Endothelial cell of umbilical vein (primary cell): ENCODE measurements around the gene JADE1.

ENCODE experiments used
- CTCF ChIP-seq, 2 donors: IDR thresholded peaks; 1 replicate in 1 of 2; 2 replicates in 1 of 2; pipeline ENCODE4 v1.5.1; 2011; ENCODE audit warnings: low read length in 2 of 2, mild to moderate bottlenecking in 2 of 2, moderate library complexity in 2 of 2, control low read depth in 1 of 2, inconsistent platforms in 1 of 2, low read depth in 1 of 2; ENCODE audit not compliant: insufficient read depth in 1 of 2; ENCODE audit errors: extremely low read depth in 1 of 2
- EZH2 ChIP-seq: IDR thresholded peaks from 2 replicates; pipeline ENCODE4 v1.6.1; 2012; ENCODE audit warnings: borderline replicate concordance, low read depth, mild to moderate bottlenecking, moderate library complexity, low read length, inconsistent platforms; ENCODE audit not compliant: severe bottlenecking
- FOS ChIP-seq: IDR thresholded peaks from 2 replicates; pipeline ENCODE4 v1.6.1; 2011; ENCODE audit warnings: mild to moderate bottlenecking, low read length, moderate library complexity, borderline replicate concordance; ENCODE audit not compliant: insufficient read depth
- JUN ChIP-seq: IDR thresholded peaks from 2 replicates; pipeline ENCODE4 v1.6.1; 2011; ENCODE audit warnings: borderline replicate concordance, low read depth; ENCODE audit not compliant: insufficient read length, insufficient read depth
- MAX ChIP-seq: IDR thresholded peaks from 2 replicates; pipeline ENCODE4 v1.6.1; 2011; ENCODE audit not compliant: insufficient read depth, insufficient read length
- MYC ChIP-seq: IDR thresholded peaks from one replicate; pipeline ENCODE4 v1.6.1; 2011; ENCODE audit warnings: mild to moderate bottlenecking, low read depth, low read length
- POLR2A ChIP-seq: IDR thresholded peaks from 2 replicates; pipeline ENCODE4 v1.6.1; 2012; ENCODE audit warnings: low read depth, mild to moderate bottlenecking, control low read depth, low read length
- POLR2AphosphoS5 ChIP-seq: IDR thresholded peaks from 2 replicates; pipeline ENCODE4 v1.6.1; 2012; ENCODE audit warnings: low read depth, mild to moderate bottlenecking, control low read depth, low read length, moderate library complexity; ENCODE audit not compliant: insufficient read depth

- TF ChIP-seq POLR2A (no peak), JUN (no peak), POLR2AphosphoS5 (no peak), CTCF (IDR thresholded peaks at IDR 0.05; ENCODE audit: extremely low read depth in 1 of 2, insufficient read depth in 1 of 2, low read depth in 1 of 2, low read length in 2 of 2) (no peak), EZH2 (no peak), MAX (no peak), MYC (no peak), FOS (no peak)
Measured at GRCh38 chr4:128787509-128788311, 21.8 kb upstream of the JADE1 start.
